Spleen (tissue), 7 donors: ENCODE data around the gene CASTOR1.

ENCODE experiments used
- POLR2A ChIP-seq, 3 donors: fragments of 450-650 bp; IDR thresholded peaks; one replicate each; pipeline ENCODE4 v1.5.1; 2017; ENCODE audit warnings: antibody characterized with exemption in 3 of 3, mild to moderate bottlenecking in 1 of 3
- TF ChIP-seq, protein P1 (sequence below), 11 experiments: fragments of 200-600 bp in 7 of 11; fragments of 450-650 bp in 4 of 11; sonication (generic) in 4 of 11; IDR thresholded peaks in 8 of 11; conservative IDR thresholded peaks in 3 of 11; 1 replicate in 7 of 11; 2 replicates in 4 of 11; pipeline versions ENCODE4 v1.4.0 to v1.8.0; 2016 to 2021; ENCODE audit warnings: antibody characterized with exemption in 11 of 11, inconsistent platforms in 4 of 11, mild to moderate bottlenecking in 1 of 11
- donor health status: DM: no; HTN: no; CAD: no; lungs with moderate emphysema.
- donor health status: DM: no; HTN: no; CAD: no.
- donor health status: DM: no; HTN: no; CAD: no.

DNA sequence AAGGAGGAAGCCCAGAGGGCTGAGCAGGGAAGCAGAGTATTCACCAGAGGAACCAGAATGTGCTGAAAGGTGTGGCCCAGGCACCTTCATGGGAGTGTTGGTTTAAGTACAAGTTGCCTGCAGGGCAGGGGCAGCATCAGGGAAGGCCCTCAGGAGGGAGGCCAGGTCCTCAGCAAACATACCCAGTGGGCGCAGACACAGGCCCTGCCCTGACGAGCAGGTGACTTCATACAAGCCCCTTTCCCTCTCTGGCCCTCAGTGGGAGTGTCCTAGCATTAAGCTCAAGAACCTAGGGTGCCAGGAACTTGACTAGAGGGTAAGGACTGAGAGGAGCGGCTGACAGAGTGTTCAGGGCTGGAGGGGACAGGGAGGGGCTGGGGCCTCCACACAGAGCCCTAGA, 7.5 kb upstream of the CASTOR1 start:
- TF ChIP-seq POLR2A (IDR thresholded peaks at IDR 0.05): no peak
- TF ChIP-seq, protein P1, sequence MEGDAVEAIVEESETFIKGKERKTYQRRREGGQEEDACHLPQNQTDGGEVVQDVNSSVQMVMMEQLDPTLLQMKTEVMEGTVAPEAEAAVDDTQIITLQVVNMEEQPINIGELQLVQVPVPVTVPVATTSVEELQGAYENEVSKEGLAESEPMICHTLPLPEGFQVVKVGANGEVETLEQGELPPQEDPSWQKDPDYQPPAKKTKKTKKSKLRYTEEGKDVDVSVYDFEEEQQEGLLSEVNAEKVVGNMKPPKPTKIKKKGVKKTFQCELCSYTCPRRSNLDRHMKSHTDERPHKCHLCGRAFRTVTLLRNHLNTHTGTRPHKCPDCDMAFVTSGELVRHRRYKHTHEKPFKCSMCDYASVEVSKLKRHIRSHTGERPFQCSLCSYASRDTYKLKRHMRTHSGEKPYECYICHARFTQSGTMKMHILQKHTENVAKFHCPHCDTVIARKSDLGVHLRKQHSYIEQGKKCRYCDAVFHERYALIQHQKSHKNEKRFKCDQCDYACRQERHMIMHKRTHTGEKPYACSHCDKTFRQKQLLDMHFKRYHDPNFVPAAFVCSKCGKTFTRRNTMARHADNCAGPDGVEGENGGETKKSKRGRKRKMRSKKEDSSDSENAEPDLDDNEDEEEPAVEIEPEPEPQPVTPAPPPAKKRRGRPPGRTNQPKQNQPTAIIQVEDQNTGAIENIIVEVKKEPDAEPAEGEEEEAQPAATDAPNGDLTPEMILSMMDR (IDR thresholded peaks at IDR 0.05 in 8 of 11, conservative IDR thresholded peaks at IDR 0.05 in 3 of 11): no peak
